Stimulated activated memory B cell treated with anti-CD40 and anti-IgM and Interleukin-4, amounts not matched to agents 10 μg/mL and 1 μg/mL and 100 μg/mL, for 72 hours (primary cell): ENCODE data around the gene PGF.

Source experiments
- ATAC-seq: fragments of 150-1000 bp; cut with Tn5 transposase; 2 replicates; pipeline ENCODE4 v1.10.0; 2021
- H3K27ac Mint-ChIP-seq: one replicate; pipeline ENCODE4 v1.8.0; 2022; ENCODE audit warnings: mild to moderate bottlenecking, mixed read lengths
- H3K27me3 Mint-ChIP-seq: one replicate; pipeline ENCODE4 v1.8.0; 2022; ENCODE audit warnings: mixed read lengths
- H3K36me3 Mint-ChIP-seq: one replicate; pipeline ENCODE4 v1.8.0; 2022; ENCODE audit warnings: mixed read lengths
- H3K4me1 Mint-ChIP-seq: one replicate; pipeline ENCODE4 v1.8.0; 2022; ENCODE audit warnings: mixed read lengths
- H3K4me3 Mint-ChIP-seq: one replicate; pipeline ENCODE4 v1.8.0; 2022; ENCODE audit warnings: mild to moderate bottlenecking, moderate library complexity, mixed read lengths
- H3K9me3 Mint-ChIP-seq: one replicate; pipeline ENCODE4 v1.8.0; 2022; ENCODE audit warnings: mixed read lengths

Gene PGF

GRCh38 chr14:74953686-74954085, 1.7 kb downstream of the PGF start:
- peaks cover 23% of the 10 kb centered on the region for H3K27me3 Mint-ChIP-seq
- no peak overlapping the region for H3K4me3 Mint-ChIP-seq
- H3K27ac Mint-ChIP-seq: no peak overlapping the region
- ATAC-seq: no peak
- H3K9me3 Mint-ChIP-seq: no peaks in the 10 kb centered on the region
- H3K4me1 Mint-ChIP-seq: no peaks in the 10 kb centered on the region
- H3K36me3 Mint-ChIP-seq: no peaks in the 10 kb centered on the region

- Mint-ChIP-seq H3K4me3 (no peak overlapping the region), H3K27me3 (peaks cover 23% of the 10 kb centered on the region), H3K36me3 (no peaks in the 10 kb centered on the region), H3K27ac (no peak overlapping the region), H3K9me3 (no peaks in the 10 kb centered on the region), H3K4me1 (no peaks in the 10 kb centered on the region)
- no peak for ATAC-seq
These were observed 2.5 kb downstream of the PGF start for GRCh38 chr14:74952697-74953484.

DNA sequence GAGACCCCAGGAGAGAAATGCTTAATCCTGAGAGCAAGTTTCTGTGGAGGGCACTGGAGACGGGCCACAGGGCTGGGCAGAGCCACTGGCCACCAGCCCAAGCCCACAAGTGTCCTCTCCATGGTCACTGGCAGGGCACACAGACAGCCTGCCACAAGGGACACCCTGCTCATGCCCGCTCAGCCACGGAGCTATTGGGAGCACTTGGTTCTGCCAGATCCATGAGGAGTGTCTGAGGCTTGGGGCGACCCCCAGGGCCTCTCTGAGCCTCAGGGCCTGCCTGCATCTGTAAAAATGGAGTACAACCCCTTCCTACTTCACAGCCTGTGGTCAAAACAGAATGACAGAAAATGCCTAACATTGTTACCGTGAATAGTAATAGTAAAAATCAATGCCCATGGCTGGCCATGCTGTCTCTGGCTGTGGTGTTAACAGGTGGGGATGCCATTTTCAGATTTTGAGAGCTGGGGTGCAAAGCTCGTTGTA, 3.2 kb downstream of the PGF start:
- no peak for ATAC-seq
- Mint-ChIP-seq H3K27ac (no peak overlapping the region), H3K4me3 (no peak overlapping the region), H3K9me3 (no peaks in the 10 kb centered on the region), H3K36me3 (no peaks in the 10 kb centered on the region), H3K27me3 (peaks cover 23% of the 10 kb centered on the region), H3K4me1 (peaks cover under 1% of the 10 kb centered on the region)

GRCh38 chr14:74951443-74952179, 3.8 kb downstream of the PGF start:
- Mint-ChIP-seq H3K4me3 (no peak overlapping the region), H3K9me3 (no peaks in the 10 kb centered on the region), H3K4me1 (peaks cover 7% of the 10 kb centered on the region), H3K27ac (no peak overlapping the region), H3K36me3 (no peaks in the 10 kb centered on the region), H3K27me3 (peaks cover 22% of the 10 kb centered on the region)
- no peak for ATAC-seq

- Mint-ChIP-seq H3K36me3 (no peaks in the 10 kb centered on the region), H3K4me1 (peaks cover 14% of the 10 kb centered on the region), H3K4me3 (no peak overlapping the region), H3K27ac (no peak overlapping the region), H3K9me3 (no peaks in the 10 kb centered on the region), H3K27me3 (peaks cover 17% of the 10 kb centered on the region)
- ATAC-seq: no peak
These were observed 4.5 kb downstream of the PGF start for GRCh38 chr14:74950795-74951442.

DNA sequence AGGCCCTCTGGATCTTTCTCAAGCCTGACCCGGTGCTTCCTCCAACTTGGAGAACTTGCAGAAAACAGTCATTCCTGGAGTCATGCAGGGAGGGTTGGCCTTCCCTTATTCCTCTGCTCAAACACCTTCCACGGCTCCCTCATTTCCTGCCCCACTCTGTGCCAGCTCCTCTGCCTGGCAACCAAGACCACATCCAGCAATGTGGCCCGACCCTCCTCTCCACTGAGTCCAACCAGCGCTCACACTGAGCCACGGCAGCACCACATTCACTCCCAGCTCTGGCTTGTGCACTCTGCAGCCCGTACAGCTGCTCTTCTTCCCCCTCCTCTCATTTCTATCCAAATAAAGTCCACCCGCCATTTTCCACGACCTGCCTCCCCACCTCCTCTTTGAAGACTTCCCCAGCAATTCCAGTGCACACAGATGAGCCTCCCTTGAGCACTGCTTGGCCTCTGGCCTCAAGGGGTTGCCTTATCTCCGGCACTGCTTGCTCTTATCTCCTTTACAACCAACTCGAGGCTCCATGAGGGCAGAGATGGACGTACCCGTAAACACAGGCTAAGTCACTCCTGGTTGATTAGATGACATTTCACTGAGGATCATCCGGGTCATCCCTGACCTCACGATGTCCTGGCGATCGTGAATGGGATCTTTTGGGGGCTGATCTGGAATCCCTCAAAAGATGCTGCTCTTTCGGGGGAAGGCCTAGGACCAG, 5.4 kb downstream of the PGF start:
- no peaks in the 10 kb centered on the region for H3K9me3 Mint-ChIP-seq
- no peaks in the 10 kb centered on the region for H3K36me3 Mint-ChIP-seq
- H3K4me1 Mint-ChIP-seq: peaks cover 14% of the 10 kb centered on the region
- H3K27ac Mint-ChIP-seq: no peak overlapping the region
- H3K27me3 Mint-ChIP-seq: peaks cover 17% of the 10 kb centered on the region
- no peak overlapping the region for H3K4me3 Mint-ChIP-seq
- ATAC-seq: no peak

GRCh38 chr14:74949191-74949601, 6.2 kb downstream of the PGF start:
- Mint-ChIP-seq H3K27ac (no peak overlapping the region), H3K9me3 (no peaks in the 10 kb centered on the region), H3K36me3 (no peaks in the 10 kb centered on the region), H3K4me3 (no peak overlapping the region), H3K27me3 (peaks cover 17% of the 10 kb centered on the region), H3K4me1 (peaks cover 14% of the 10 kb centered on the region)
- no peak for ATAC-seq

GRCh38 chr14:74948228-74949175, 6.9 kb downstream of the PGF start:
- peaks cover 12% of the 10 kb centered on the region for H3K27me3 Mint-ChIP-seq
- no peak for ATAC-seq
- H3K4me3 Mint-ChIP-seq: no peak overlapping the region
- no peak overlapping the region for H3K27ac Mint-ChIP-seq
- no peaks in the 10 kb centered on the region for H3K36me3 Mint-ChIP-seq
- no peaks in the 10 kb centered on the region for H3K9me3 Mint-ChIP-seq
- H3K4me1 Mint-ChIP-seq: peaks cover 14% of the 10 kb centered on the region

GRCh38 chr14:74947353-74948227, 7.8 kb downstream of the PGF start:
- H3K27ac Mint-ChIP-seq: no peak overlapping the region
- H3K4me3 Mint-ChIP-seq: no peak overlapping the region
- ATAC-seq: no peak
- H3K4me1 Mint-ChIP-seq: peaks cover 23% of the 10 kb centered on the region
- no peaks in the 10 kb centered on the region for H3K36me3 Mint-ChIP-seq
- H3K9me3 Mint-ChIP-seq: no peaks in the 10 kb centered on the region
- H3K27me3 Mint-ChIP-seq: peaks cover 2% of the 10 kb centered on the region

DNA sequence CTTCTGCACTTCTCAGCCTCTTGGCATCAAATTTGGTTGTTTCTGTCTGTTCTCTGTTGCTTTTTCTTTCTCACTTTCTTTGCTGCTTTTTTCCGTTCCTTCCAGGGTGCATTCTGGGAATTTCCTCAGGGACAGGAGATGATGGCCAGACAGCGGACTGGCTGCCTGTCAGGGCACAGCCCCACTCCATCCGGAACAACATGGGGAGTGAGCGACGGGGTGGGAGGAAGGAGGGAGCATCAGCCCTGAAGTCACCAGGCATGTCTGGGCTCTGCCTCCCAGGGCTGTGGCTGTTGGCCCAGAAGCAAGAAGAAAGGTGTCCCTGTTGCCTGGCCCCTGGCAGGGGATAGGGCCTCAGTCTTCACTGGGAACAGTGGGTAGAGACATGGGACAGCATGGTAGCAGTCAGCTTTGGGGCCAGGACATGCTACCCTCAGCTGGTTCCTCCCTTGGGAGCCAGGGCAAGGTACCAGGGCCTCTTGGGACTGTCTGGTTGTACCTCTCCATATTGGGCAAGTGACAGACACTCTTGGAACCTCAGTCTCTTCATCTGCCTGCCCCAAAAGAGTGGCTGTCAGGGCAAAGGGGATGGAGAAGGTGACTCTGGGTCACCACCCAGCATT, 8.6 kb downstream of the PGF start:
- Mint-ChIP-seq H3K27me3 (no peaks in the 10 kb centered on the region), H3K36me3 (no peaks in the 10 kb centered on the region), H3K4me1 (peaks cover 32% of the 10 kb centered on the region), H3K9me3 (no peaks in the 10 kb centered on the region), H3K4me3 (peak overlapping the region; percentile 36), H3K27ac (peak overlapping the region; percentile 79)
- peak; percentile 44 for ATAC-seq

DNA sequence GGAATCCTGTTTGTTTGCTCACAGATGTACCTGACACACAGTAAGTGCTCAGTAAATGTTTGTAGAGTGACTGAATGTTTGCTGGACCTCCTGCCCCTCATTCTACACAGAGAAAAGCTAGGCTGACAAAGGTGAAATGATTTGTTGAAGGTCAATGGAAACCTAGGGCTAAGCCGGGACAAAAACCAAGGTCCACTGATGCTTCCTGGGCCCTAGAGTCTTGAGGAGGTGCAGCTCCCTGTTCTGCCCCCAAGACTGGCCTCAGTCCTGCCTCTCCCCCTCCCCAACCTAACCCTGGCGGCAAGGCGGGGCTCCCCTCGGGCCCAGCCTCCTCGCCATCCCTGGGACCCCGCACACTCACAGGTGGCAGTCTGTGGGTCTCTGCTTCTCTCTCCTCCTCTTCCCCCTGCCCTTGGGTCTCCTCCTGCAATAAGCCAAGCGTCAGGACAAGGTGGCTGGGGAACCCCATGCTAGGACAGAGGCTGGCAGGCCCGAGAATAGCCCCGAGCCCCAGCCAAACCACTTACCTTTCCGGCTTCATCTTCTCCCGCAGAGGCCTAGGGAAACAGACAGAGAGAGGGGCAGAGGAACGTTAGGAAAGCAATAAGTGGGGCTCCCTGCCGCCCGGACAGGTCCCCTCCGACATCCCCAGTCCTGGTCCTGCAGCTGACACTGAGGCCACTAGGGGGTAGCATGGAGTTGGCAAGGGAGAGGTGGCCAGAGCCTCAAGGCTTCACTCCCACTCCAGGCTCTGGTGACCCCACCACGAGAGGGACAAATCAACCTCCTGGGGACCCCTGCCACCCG, 9.3 kb downstream of the PGF start:
- peak overlapping the region; percentile 79 for H3K27ac Mint-ChIP-seq
- no peaks in the 10 kb centered on the region for H3K27me3 Mint-ChIP-seq
- peak overlapping the region; percentile 16 for H3K4me3 Mint-ChIP-seq
- H3K4me1 Mint-ChIP-seq: peaks cover 39% of the 10 kb centered on the region
- H3K36me3 Mint-ChIP-seq: no peaks in the 10 kb centered on the region
- no peaks in the 10 kb centered on the region for H3K9me3 Mint-ChIP-seq
- peak; percentile 75 for ATAC-seq

DNA sequence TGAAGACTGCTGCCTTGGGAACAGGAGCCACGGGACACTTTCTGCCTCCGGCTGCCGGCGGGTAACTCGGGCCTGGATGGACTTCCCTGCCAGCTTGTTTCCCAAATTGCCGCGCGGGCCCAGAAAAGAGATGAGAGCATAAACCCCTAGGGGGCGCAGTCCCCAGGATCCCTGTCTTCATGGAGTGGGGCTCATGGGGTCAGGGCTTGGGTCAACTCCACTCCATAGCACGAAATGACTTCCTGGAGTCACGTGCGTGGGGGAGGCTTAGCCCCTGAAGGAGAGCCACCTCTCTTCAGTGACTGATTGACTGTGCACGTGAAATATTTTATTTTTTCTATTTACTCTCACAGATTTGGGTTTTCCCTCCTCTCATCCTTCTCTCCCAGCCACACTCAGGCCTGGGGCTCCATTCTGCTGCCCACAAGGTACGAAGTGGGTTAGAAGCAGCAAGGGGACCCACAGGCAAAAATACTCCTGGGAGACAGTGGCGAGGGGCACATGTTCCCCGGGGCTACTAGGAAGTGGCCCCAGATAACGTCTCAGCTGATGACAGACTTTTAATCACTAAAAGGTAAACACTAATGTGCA, 10.0 kb downstream of the PGF start:
- no peak for ATAC-seq

More for the DNA sequence above, 10.0 kb downstream of the PGF start:
- no peaks in the 10 kb centered on the region for H3K9me3 Mint-ChIP-seq
- no peak overlapping the region for H3K27ac Mint-ChIP-seq
- H3K4me1 Mint-ChIP-seq: peaks cover 46% of the 10 kb centered on the region
- H3K27me3 Mint-ChIP-seq: no peaks in the 10 kb centered on the region
- H3K36me3 Mint-ChIP-seq: no peaks in the 10 kb centered on the region
- H3K4me3 Mint-ChIP-seq: no peak overlapping the region
